ENCODE results near the gene LRRC55. TPM values are rescaled to one million over a fixed set of nuclear protein-coding genes. Genes with fewer than 3 reads are reported as not detected.

The LRRC55 gene
- total RNA-seq, 1 experiment from 2014 or later, result not detected

- Histone ChIP-seq H2AFZ (ENCODE audit: low read depth, low read length, poor library complexity, severe bottlenecking) (no peak overlapping the region), H3K36me3 (ENCODE audit: control insufficient read depth in 1 of 2, insufficient read depth in 2 of 2, low read length in 2 of 2) (no peaks in the 10 kb centered on the region), H4K20me1 (ENCODE audit: insufficient read depth) (no peaks in the 10 kb centered on the region), H3K27ac (ENCODE audit: low read depth, low read length) (no peak overlapping the region), H3K4me1 (ENCODE audit: control insufficient read depth in 1 of 2, insufficient read depth in 2 of 2, low read length in 2 of 2) (no peaks in the 10 kb centered on the region), H3K4me2 (ENCODE audit: low read length) (no peak overlapping the region), H3K9me2 (ENCODE audit: insufficient read depth) (no peaks in the 10 kb centered on the region), H3K79me2 (ENCODE audit: insufficient read depth, low read length) (no peaks in the 10 kb centered on the region), H3K27me3 (ENCODE audit: insufficient read depth, low read length) (peaks cover 7% of the 10 kb centered on the region), H3K4me3 (replicated peaks in 1 of 2; ENCODE audit: low read depth in 1 of 2, low read length in 2 of 2) (no peak overlapping the region), H3K9ac (ENCODE audit: low read length) (no peak overlapping the region), H3K9me3 (ENCODE audit: control insufficient read depth in 1 of 2, insufficient read depth in 1 of 2, low read depth in 1 of 2, low read length in 2 of 2) (no peaks in the 10 kb centered on the region)
- TF ChIP-seq CBX3 (IDR thresholded peaks at IDR 0.05; ENCODE audit: low read depth), result no peak
- no peak for TF ChIP-seq TCF7L2 (IDR thresholded peaks at IDR 0.05; ENCODE audit: borderline replicate concordance, extremely low read depth, insufficient read depth, insufficient read length)
- TF ChIP-seq MAX (IDR thresholded peaks at IDR 0.05), result no peak
- no peak for TF ChIP-seq ELF1 (IDR thresholded peaks at IDR 0.05; ENCODE audit: borderline replicate concordance, low read depth)
- no peak for TF ChIP-seq EZH2phosphoT487 (IDR thresholded peaks at IDR 0.05; ENCODE audit: borderline replicate concordance)
- TF ChIP-seq ZFX (IDR thresholded peaks at IDR 0.05), result no peak
- TF ChIP-seq JUND (IDR thresholded peaks at IDR 0.05), result no peak
- TF ChIP-seq YY1 (IDR thresholded peaks at IDR 0.05; ENCODE audit: extremely low read depth, insufficient replicate concordance, low read depth, low read length), result no peak
- no peak for TF ChIP-seq ATF3 (IDR thresholded peaks at IDR 0.05)
- no peak for TF ChIP-seq EGR1 (IDR thresholded peaks at IDR 0.05; ENCODE audit: low read depth)
- TF ChIP-seq ZNF274 (IDR thresholded peaks at IDR 0.05; ENCODE audit: low read depth, low read length), result no peak
- TF ChIP-seq REST (IDR thresholded peaks at IDR 0.05; ENCODE audit: low read depth), result no peak
- no peak for TF ChIP-seq SP1 (IDR thresholded peaks at IDR 0.05; ENCODE audit: low read depth)
- no peak for TF ChIP-seq RAD21 (IDR thresholded peaks at IDR 0.05; ENCODE audit: low read depth)
- ChIA-PET RAD21 (ENCODE audit: low non-redundant PET in 1 of 2, low total read pairs in 2 of 2, uncharacterized antibody in 2 of 2, unreplicated experiment in 2 of 2) (no interaction called here), CTCF (no interaction called here), POLR2A (no interaction called here)
- no TSS peak for BruUV-seq (replicated peaks)
- DNase-seq (ENCODE audit: low read depth, low spot score) (no peak), ATAC-seq (no peak)
- intact Hi-C loops (cut with micrococcal nuclease), result no loop called here
These were observed 41.2 kb upstream of the LRRC55 start for GRCh38 chr11:57140568-57140967.
